ENCODE measurements around the gene TRIM31.

DNA sequence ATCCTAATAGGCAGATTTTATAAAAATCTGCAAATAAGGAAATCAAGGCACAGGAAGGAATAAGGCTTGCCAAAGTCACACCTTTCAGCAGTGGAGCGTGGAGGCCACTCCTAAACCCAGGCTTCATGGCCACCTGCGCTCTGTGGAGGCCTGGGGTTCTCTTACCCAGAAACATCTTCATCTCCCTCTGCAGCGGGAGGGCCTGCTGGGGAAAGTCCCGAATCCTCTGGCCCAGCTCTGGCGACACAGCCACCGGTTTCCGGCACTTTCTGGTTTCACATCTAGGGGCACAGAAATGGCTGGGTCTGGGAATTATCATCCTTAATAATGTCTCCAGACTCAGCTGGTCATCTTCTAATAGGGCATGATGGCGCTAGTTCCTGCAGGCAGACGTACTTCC is 43.9 kb upstream of the TRIM31 start:
- TF ChIP-seq, protein P1, sequence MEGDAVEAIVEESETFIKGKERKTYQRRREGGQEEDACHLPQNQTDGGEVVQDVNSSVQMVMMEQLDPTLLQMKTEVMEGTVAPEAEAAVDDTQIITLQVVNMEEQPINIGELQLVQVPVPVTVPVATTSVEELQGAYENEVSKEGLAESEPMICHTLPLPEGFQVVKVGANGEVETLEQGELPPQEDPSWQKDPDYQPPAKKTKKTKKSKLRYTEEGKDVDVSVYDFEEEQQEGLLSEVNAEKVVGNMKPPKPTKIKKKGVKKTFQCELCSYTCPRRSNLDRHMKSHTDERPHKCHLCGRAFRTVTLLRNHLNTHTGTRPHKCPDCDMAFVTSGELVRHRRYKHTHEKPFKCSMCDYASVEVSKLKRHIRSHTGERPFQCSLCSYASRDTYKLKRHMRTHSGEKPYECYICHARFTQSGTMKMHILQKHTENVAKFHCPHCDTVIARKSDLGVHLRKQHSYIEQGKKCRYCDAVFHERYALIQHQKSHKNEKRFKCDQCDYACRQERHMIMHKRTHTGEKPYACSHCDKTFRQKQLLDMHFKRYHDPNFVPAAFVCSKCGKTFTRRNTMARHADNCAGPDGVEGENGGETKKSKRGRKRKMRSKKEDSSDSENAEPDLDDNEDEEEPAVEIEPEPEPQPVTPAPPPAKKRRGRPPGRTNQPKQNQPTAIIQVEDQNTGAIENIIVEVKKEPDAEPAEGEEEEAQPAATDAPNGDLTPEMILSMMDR (IDR thresholded peaks at IDR 0.05): no peak
- TF ChIP-seq RCOR1 (IDR thresholded peaks at IDR 0.05; ENCODE audit: low read length) (no peak), EZH2phosphoT487 (IDR thresholded peaks at IDR 0.05; ENCODE audit: borderline replicate concordance, low read depth) (no peak), TAF1 (IDR thresholded peaks at IDR 0.05; ENCODE audit: borderline replicate concordance, low read depth, low read length) (no peak), RAD21 (IDR thresholded peaks at IDR 0.05; ENCODE audit: low read length) (no peak), YY1 (IDR thresholded peaks at IDR 0.05; ENCODE audit: low read depth) (no peak), RFX5 (IDR thresholded peaks at IDR 0.05; ENCODE audit: low read length) (no peak), GATA2 (CRISPR knock-in tag; IDR thresholded peaks at IDR 0.05) (no peak), FOXJ3 (CRISPR knock-in tag; IDR thresholded peaks at IDR 0.05) (no peak), MAX (IDR thresholded peaks at IDR 0.05; ENCODE audit: low read depth) (no peak), TEAD4 (IDR thresholded peaks at IDR 0.05; ENCODE audit: borderline replicate concordance, insufficient read depth) (no peak), MEF2A (IDR thresholded peaks at IDR 0.05; ENCODE audit: borderline replicate concordance, low read depth) (no peak)
